ENCODE data around the gene AQP2.
A peak's percentile ranks its signal among the peaks of the same experiment; 100 is the strongest.

AQP2 gene

GRCh38 chr12:49957570-49957967 lies 7.0 kb downstream of the AQP2 start:
- DNase-seq = no peak

GRCh38 chr12:49959685-49960473 lies 9.3 kb downstream of the AQP2 start:
- peak; percentile 22 for DNase-seq

- DNase-seq = no peak
Measured at GRCh38 chr12:49960474-49961110, 10.1 kb downstream of the AQP2 start.

- DNase-seq = peak; percentile 42
Measured at GRCh38 chr12:49961111-49961922, 10.8 kb downstream of the AQP2 start, which contains the start of gene AQP5. TSS of gene AQP5 (plus strand) at chr12:49961872. CDS start at chr12:49962018, 146 bp downstream.

GRCh38 chr12:49961993-49962764 lies 11.6 kb downstream of the AQP2 start:
- DNase-seq = peak; percentile 27

- DNase-seq = peak; percentile 82
Measured at GRCh38 chr12:49962861-49963765, 12.6 kb downstream of the AQP2 start.

GRCh38 chr12:49963976-49964815 lies 13.7 kb downstream of the AQP2 start:
- no peak for DNase-seq

GRCh38 chr12:49964849-49965624 lies 14.5 kb downstream of the AQP2 start:
- DNase-seq = no peak

- DNase-seq = no peak
Measured at GRCh38 chr12:49965836-49966235, 15.3 kb downstream of the AQP2 start.

GRCh38 chr12:49966511-49967041 lies 16.0 kb downstream of the AQP2 start:
- no peak for DNase-seq

GRCh38 chr12:49967042-49967776 lies 16.7 kb downstream of the AQP2 start:
- DNase-seq = peak; percentile 88

- DNase-seq = no peak
Measured at GRCh38 chr12:49967777-49968250, 17.3 kb downstream of the AQP2 start.

- DNase-seq = no peak
Measured at GRCh38 chr12:49968471-49968870, 17.9 kb downstream of the AQP2 start.

- no peak for DNase-seq
Measured at GRCh38 chr12:49969027-49969426, 18.5 kb downstream of the AQP2 start.

GRCh38 chr12:49969651-49970429 lies 19.3 kb downstream of the AQP2 start:
- DNase-seq = no peak

GRCh38 chr12:49970658-49971057 lies 20.1 kb downstream of the AQP2 start:
- no peak for DNase-seq

GRCh38 chr12:49971141-49971540 lies 20.6 kb downstream of the AQP2 start:
- no peak for DNase-seq

- no peak for DNase-seq
Measured at GRCh38 chr12:49972129-49972528, 21.6 kb downstream of the AQP2 start.
